ENCODE results near the gene BLVRB.
"Not testable (repeated sequence)": the region's sequence is repeated elsewhere in the genome, so short reads cannot be mapped to it uniquely, and the experiment has no call there.

Gene BLVRB

GRCh38 chr19:40415768-40416167, 49.8 kb downstream of the BLVRB start:
- Mint-ChIP-seq H3K27ac (peak overlapping the region; percentile 16), H3K36me3 (no peaks in the 10 kb centered on the region)

GRCh38 chr19:40414542-40415535, 50.7 kb downstream of the BLVRB start:
- H3K27me3 Mint-ChIP-seq, result no peaks in the 10 kb centered on the region
- no peak overlapping the region for H3K27ac Mint-ChIP-seq
- H3K4me3 Mint-ChIP-seq, result no peak overlapping the region
- H3K36me3 Mint-ChIP-seq, result no peaks in the 10 kb centered on the region
- H3K9me3 Mint-ChIP-seq (ENCODE audit: low read depth), result no peaks in the 10 kb centered on the region
- peaks cover 6% of the 10 kb centered on the region for H3K4me1 Mint-ChIP-seq (ENCODE audit: low read depth)

More at GRCh38 chr19:40415768-40416167, 49.8 kb downstream of the BLVRB start:
- Mint-ChIP-seq H3K9me3 (ENCODE audit: low read depth) (no peaks in the 10 kb centered on the region), H3K27me3 (no peaks in the 10 kb centered on the region), H3K4me1 (ENCODE audit: low read depth) (peaks cover 8% of the 10 kb centered on the region), H3K4me3 (no peak overlapping the region)

GRCh38 chr19:40413291-40413845, 52.2 kb downstream of the BLVRB start, which contains the start of gene PRX:
Gene PRX (minus strand): TSS chr19:40413378. CDS start chr19:40407932, 5,446 bp downstream.
- H3K4me3 Mint-ChIP-seq, result no peak within 1 kb of the TSS
- peaks cover 5% of the 10 kb centered on the region for H3K4me1 Mint-ChIP-seq (ENCODE audit: low read depth)
- H3K27me3 Mint-ChIP-seq, result no peaks in the 10 kb centered on the region
- H3K9me3 Mint-ChIP-seq (ENCODE audit: low read depth), result no peaks in the 10 kb centered on the region
- no peaks in the 10 kb centered on the region for H3K36me3 Mint-ChIP-seq
- H3K27ac Mint-ChIP-seq, result no peak within 1 kb of the TSS

- Mint-ChIP-seq H3K36me3 (no peaks in the 10 kb centered on the region), H3K4me1 (ENCODE audit: low read depth) (peaks cover 5% of the 10 kb centered on the region), H3K9me3 (ENCODE audit: low read depth) (no peaks in the 10 kb centered on the region), H3K27ac (no peak overlapping the region), H3K27me3 (no peaks in the 10 kb centered on the region), H3K4me3 (no peak overlapping the region)
These were observed 52.7 kb downstream of the BLVRB start for GRCh38 chr19:40412866-40413265.

GRCh38 chr19:40411958-40412499, 53.5 kb downstream of the BLVRB start:
- Mint-ChIP-seq H3K27ac (no peak overlapping the region), H3K36me3 (no peaks in the 10 kb centered on the region), H3K27me3 (no peaks in the 10 kb centered on the region), H3K9me3 (ENCODE audit: low read depth) (no peaks in the 10 kb centered on the region), H3K4me1 (ENCODE audit: low read depth) (peaks cover 4% of the 10 kb centered on the region), H3K4me3 (no peak overlapping the region)

GRCh38 chr19:40411125-40411842, 54.3 kb downstream of the BLVRB start:
- Mint-ChIP-seq H3K4me3 (no peak overlapping the region), H3K9me3 (ENCODE audit: low read depth) (no peaks in the 10 kb centered on the region), H3K36me3 (no peaks in the 10 kb centered on the region), H3K4me1 (ENCODE audit: low read depth) (peaks cover 1% of the 10 kb centered on the region), H3K27ac (no peak overlapping the region), H3K27me3 (no peaks in the 10 kb centered on the region)

- Mint-ChIP-seq H3K9me3 (ENCODE audit: low read depth) (no peaks in the 10 kb centered on the region), H3K36me3 (no peaks in the 10 kb centered on the region), H3K4me1 (ENCODE audit: low read depth) (peaks cover 1% of the 10 kb centered on the region), H3K4me3 (no peak overlapping the region), H3K27ac (no peak overlapping the region), H3K27me3 (no peaks in the 10 kb centered on the region)
These were observed 55.5 kb downstream of the BLVRB start for GRCh38 chr19:40410030-40410389.

GRCh38 chr19:40408598-40408925, 57.0 kb downstream of the BLVRB start:
- not testable (repeated sequence) for H3K4me3 Mint-ChIP-seq; H3K36me3 Mint-ChIP-seq; H3K9me3 Mint-ChIP-seq (ENCODE audit: low read depth); H3K4me1 Mint-ChIP-seq (ENCODE audit: low read depth); H3K27me3 Mint-ChIP-seq; H3K27ac Mint-ChIP-seq

- Mint-ChIP-seq H3K9me3 (ENCODE audit: low read depth) (no peaks in the 10 kb centered on the region), H3K27ac (no peak overlapping the region), H3K27me3 (no peaks in the 10 kb centered on the region), H3K4me3 (no peak overlapping the region), H3K36me3 (no peaks in the 10 kb centered on the region), H3K4me1 (ENCODE audit: low read depth) (peaks cover 8% of the 10 kb centered on the region)
These were observed 57.6 kb downstream of the BLVRB start for GRCh38 chr19:40407714-40408597.

GRCh38 chr19:40403262-40403984, 62.1 kb downstream of the BLVRB start:
- peaks cover 2% of the 10 kb centered on the region for H3K27me3 Mint-ChIP-seq
- H3K4me1 Mint-ChIP-seq (ENCODE audit: low read depth), result peaks cover 19% of the 10 kb centered on the region
- H3K27ac Mint-ChIP-seq, result peak overlapping the region; percentile 87
- H3K9me3 Mint-ChIP-seq (ENCODE audit: low read depth), result no peaks in the 10 kb centered on the region
- H3K4me3 Mint-ChIP-seq, result peak overlapping the region; percentile 95
- peaks cover 6% of the 10 kb centered on the region for H3K36me3 Mint-ChIP-seq

GRCh38 chr19:40400559-40400958, 65.0 kb downstream of the BLVRB start:
- peaks cover 6% of the 10 kb centered on the region for H3K36me3 Mint-ChIP-seq
- peak overlapping the region; percentile 56 for H3K27ac Mint-ChIP-seq
- no peak overlapping the region for H3K4me3 Mint-ChIP-seq
- H3K4me1 Mint-ChIP-seq (ENCODE audit: low read depth), result peaks cover 19% of the 10 kb centered on the region
- peaks cover 2% of the 10 kb centered on the region for H3K27me3 Mint-ChIP-seq
- no peaks in the 10 kb centered on the region for H3K9me3 Mint-ChIP-seq (ENCODE audit: low read depth)

GRCh38 chr19:40398417-40399131, 67.0 kb downstream of the BLVRB start:
- H3K27me3 Mint-ChIP-seq, result peaks cover 2% of the 10 kb centered on the region
- H3K4me3 Mint-ChIP-seq, result peak overlapping the region; percentile 30

More at GRCh38 chr19:40398417-40399131, 67.0 kb downstream of the BLVRB start:
- Mint-ChIP-seq H3K36me3 (peaks cover 6% of the 10 kb centered on the region), H3K9me3 (ENCODE audit: low read depth) (no peaks in the 10 kb centered on the region), H3K27ac (no peak overlapping the region), H3K4me1 (ENCODE audit: low read depth) (peaks cover 17% of the 10 kb centered on the region)

All from activated naive CD8-positive, alpha-beta T cell (primary cell).